Thyroid gland (tissue), 4 donors: ENCODE results near the gene C1orf50.

Experiments used
- POLR2A ChIP-seq, 2 donors: fragments of 450-650 bp; IDR thresholded peaks; one replicate each; pipeline ENCODE4 v1.6.1; 2017; ENCODE audit warnings: antibody characterized with exemption in 2 of 2, mild to moderate bottlenecking in 2 of 2, moderate library complexity in 1 of 2
- TF ChIP-seq, protein P1 (sequence below), 6 experiments: fragments of 200-600 bp in 3 of 6; fragments of 450-650 bp in 3 of 6; sonication (generic) in 3 of 6; IDR thresholded peaks; one replicate each; pipeline ENCODE4 v1.5.1; 2016 to 2019; ENCODE audit warnings: antibody characterized with exemption in 6 of 6, mild to moderate bottlenecking in 2 of 6, inconsistent platforms in 1 of 6, moderate library complexity in 1 of 6

DNA sequence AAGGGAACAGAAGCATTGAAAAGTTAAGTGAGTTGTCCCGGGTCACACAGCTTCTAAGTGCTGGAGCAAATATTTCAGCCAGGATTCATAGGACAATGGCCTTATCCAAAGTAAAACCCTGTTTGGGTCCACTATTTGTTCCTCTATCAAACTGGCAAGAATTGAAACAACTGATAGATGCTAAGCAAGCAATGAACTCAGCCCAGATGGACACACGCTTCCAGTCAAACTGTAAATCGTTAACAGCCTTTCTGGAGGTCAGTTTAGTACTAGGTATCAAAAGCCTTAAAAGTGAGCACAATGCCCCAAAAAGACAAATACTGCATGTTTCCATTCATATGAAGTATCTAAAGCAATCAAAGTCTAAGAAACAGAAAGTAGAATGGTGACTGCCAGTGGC is 50.9 kb downstream of the C1orf50 start:
- no peak for TF ChIP-seq POLR2A (IDR thresholded peaks at IDR 0.05)
- TF ChIP-seq, protein P1, sequence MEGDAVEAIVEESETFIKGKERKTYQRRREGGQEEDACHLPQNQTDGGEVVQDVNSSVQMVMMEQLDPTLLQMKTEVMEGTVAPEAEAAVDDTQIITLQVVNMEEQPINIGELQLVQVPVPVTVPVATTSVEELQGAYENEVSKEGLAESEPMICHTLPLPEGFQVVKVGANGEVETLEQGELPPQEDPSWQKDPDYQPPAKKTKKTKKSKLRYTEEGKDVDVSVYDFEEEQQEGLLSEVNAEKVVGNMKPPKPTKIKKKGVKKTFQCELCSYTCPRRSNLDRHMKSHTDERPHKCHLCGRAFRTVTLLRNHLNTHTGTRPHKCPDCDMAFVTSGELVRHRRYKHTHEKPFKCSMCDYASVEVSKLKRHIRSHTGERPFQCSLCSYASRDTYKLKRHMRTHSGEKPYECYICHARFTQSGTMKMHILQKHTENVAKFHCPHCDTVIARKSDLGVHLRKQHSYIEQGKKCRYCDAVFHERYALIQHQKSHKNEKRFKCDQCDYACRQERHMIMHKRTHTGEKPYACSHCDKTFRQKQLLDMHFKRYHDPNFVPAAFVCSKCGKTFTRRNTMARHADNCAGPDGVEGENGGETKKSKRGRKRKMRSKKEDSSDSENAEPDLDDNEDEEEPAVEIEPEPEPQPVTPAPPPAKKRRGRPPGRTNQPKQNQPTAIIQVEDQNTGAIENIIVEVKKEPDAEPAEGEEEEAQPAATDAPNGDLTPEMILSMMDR (IDR thresholded peaks at IDR 0.05): no peak
